ENCODE measurements around the gene ESRRB. TPM values are rescaled to one million over a fixed set of nuclear protein-coding genes. Genes with fewer than 3 reads are reported as not detected.

Gene ESRRB
- total RNA-seq, 6 donors from 2014 or later: 0.15 to 1.6 (median 0.30) TPM; not detected in 2

GRCh38 chr14:76351941-76352340 lies 24.0 kb upstream of the ESRRB start:
- no peak overlapping the region for H3K27ac ChIP-seq
- H3K4me3 ChIP-seq: no peak overlapping the region
- WGBS, 2 donors: 74% methylated on average over 5 of the region's 5 CpGs
- no peak for ATAC-seq (ENCODE audit: low FRiP score in 2 of 2)
- no peaks in the 10 kb centered on the region for H3K36me3 ChIP-seq
- no peak for DNase-seq
- no peaks in the 10 kb centered on the region for H3K9me3 ChIP-seq
- peaks cover 6 to 11% (median 6%) of the 10 kb centered on the region in 4 donors for H3K4me1 ChIP-seq
- no peak for TF ChIP-seq EP300 (IDR thresholded peaks at IDR 0.05)
- TF ChIP-seq POLR2A (IDR thresholded peaks at IDR 0.05): no peak
- TF ChIP-seq POLR2AphosphoS5 (IDR thresholded peaks at IDR 0.05): no peak
- no peak for TF ChIP-seq CTCF (IDR thresholded peaks at IDR 0.05)
- no peaks in the 10 kb centered on the region for H3K27me3 ChIP-seq

DNA sequence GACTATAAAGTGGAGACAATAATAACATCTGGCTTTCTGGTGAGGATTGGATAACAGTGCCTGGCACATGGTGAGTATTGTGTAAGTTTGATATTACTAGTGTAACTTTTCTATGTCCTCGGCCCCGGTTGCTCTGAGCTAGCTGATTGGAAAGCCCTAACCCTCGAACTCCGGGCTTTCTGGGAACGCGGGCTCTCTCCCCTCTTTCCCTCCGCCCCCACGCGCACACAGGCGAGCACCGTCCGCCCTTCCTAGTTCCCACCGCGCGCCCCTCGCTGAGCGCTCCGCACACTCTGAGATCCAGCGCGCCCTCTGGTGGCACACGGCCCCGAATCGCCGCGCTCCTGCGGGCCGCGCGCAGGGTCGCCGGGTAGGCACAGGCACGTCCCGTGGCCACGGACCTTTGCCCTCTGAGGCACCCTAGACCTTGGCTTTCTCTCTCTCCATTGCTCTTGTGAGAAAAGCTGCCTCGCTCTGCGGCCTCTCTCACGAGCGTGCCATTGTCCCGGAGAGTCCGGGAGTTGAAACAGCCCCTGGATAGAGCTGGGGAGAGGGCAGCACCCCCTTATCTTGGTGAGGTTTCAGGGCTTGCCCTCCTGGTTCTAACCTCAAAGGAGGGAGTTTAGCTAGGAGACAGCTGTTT lies 23.2 kb upstream of the ESRRB start:
- Histone ChIP-seq H3K27ac (no peak overlapping the region), H3K9me3 (no peaks in the 10 kb centered on the region), H3K36me3 (no peaks in the 10 kb centered on the region), H3K4me1 (peaks cover 6 to 11% (median 6%) of the 10 kb centered on the region in 4 donors), H3K4me3 (peak overlapping the region in 2 of 4 donors; percentile 30 to 33), H3K27me3 (no peaks in the 10 kb centered on the region)
- DNase-seq: peak in 1 of 2 donors; percentile 93
- WGBS, 2 donors: 6 to 9% methylated on average over 17 to 35 of the region's 40 CpGs
- TF ChIP-seq EP300 (IDR thresholded peaks at IDR 0.05) (no peak), CTCF (IDR thresholded peaks at IDR 0.05) (peak; percentile 62 to 84 (median 74))
- ATAC-seq (ENCODE audit: low FRiP score in 2 of 2): peak; percentile 16 to 86

DNA sequence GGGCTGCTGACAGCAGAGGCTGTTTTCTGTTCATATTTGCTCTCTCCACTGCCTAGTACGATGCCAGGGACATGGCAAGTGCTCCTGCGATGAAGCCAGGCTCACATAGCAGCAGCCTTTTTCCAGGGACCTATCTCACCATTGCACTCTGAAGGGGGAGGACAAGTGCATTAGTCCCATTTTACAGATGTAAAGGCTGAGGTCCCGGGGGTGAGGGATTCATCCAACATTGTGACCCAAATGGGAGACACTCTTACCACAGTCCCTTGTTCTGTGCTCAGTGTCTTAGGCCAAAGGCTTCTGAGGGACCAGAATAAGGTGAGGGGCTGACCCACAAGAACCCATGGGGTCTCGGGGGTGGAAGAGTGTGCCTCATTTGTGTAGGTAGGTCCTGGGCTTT lies 21.6 kb upstream of the ESRRB start:
- Histone ChIP-seq H3K36me3 (no peaks in the 10 kb centered on the region), H3K27me3 (no peaks in the 10 kb centered on the region), H3K4me1 (peaks cover 5 to 6% (median 6%) of the 10 kb centered on the region in 4 donors), H3K27ac (no peak overlapping the region), H3K9me3 (no peaks in the 10 kb centered on the region), H3K4me3 (no peak overlapping the region)
- no peak for DNase-seq
- 95 to 96% methylated on average over 4 of the region's 4 CpGs for WGBS, 2 donors
- ATAC-seq (ENCODE audit: low FRiP score in 2 of 2): no peak
- no peak for TF ChIP-seq POLR2A (IDR thresholded peaks at IDR 0.05)
- no peak for TF ChIP-seq POLR2AphosphoS5 (IDR thresholded peaks at IDR 0.05)
- no peak for TF ChIP-seq EP300 (IDR thresholded peaks at IDR 0.05)
- no peak for TF ChIP-seq CTCF (IDR thresholded peaks at IDR 0.05)

DNA sequence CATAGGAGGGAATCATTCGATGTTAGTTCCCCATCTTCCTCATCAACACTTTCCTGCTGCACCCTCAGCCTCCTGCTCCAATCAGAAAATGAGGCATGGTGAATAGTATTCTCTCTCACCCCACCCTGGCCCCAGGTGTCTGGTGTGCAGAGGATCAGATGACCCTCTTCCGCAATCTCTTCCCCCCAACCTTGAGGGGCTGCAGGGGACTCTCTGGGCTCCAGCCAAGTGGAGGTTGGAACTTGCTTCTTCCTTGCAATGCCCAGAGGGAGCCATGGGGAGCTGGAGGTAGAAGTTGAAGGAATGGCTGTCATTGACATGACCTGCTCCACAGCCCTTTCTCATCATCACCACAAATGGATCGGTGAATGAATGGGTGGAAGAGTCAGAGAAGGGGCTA lies 20.2 kb upstream of the ESRRB start:
- Histone ChIP-seq H3K4me3 (no peak overlapping the region), H3K4me1 (peaks cover 3 to 6% (median 6%) of the 10 kb centered on the region in 4 donors), H3K27me3 (no peaks in the 10 kb centered on the region), H3K36me3 (no peaks in the 10 kb centered on the region), H3K27ac (no peak overlapping the region), H3K9me3 (no peaks in the 10 kb centered on the region)
- DNase-seq (no peak), ATAC-seq (ENCODE audit: low FRiP score in 2 of 2) (no peak)
- TF ChIP-seq POLR2AphosphoS5 (IDR thresholded peaks at IDR 0.05) (no peak), POLR2A (IDR thresholded peaks at IDR 0.05) (no peak), EP300 (IDR thresholded peaks at IDR 0.05) (no peak), CTCF (IDR thresholded peaks at IDR 0.05) (no peak)
- WGBS, 2 donors: 85 to 93% methylated on average over 3 of the region's 3 CpGs

GRCh38 chr14:76371066-76371465 lies 4.9 kb upstream of the ESRRB start:
- 72 to 79% methylated on average over 6 to 7 of the region's 7 CpGs for WGBS, 2 donors
- peaks cover 0 to 9% (median under 1%) of the 10 kb centered on the region in 4 donors for H3K27me3 ChIP-seq
- H3K9me3 ChIP-seq: no peaks in the 10 kb centered on the region
- H3K4me1 ChIP-seq: peaks cover 0 to 5% (median 1%) of the 10 kb centered on the region in 4 donors
- H3K27ac ChIP-seq: no peak overlapping the region
- H3K36me3 ChIP-seq: no peaks in the 10 kb centered on the region
- DNase-seq (no peak), ATAC-seq (ENCODE audit: low FRiP score in 2 of 2) (no peak)
- no peak overlapping the region for H3K4me3 ChIP-seq
- TF ChIP-seq EP300 (IDR thresholded peaks at IDR 0.05): no peak
- TF ChIP-seq CTCF (IDR thresholded peaks at IDR 0.05): no peak
- TF ChIP-seq POLR2AphosphoS5 (IDR thresholded peaks at IDR 0.05): no peak
- TF ChIP-seq POLR2A (IDR thresholded peaks at IDR 0.05): no peak
